Stimulated activated naive CD8-positive, alpha-beta T cell treated with anti-CD3 and anti-CD28 coated beads, Interleukin-15, Interleukin-2, amounts not matched to agents 100 ng/mL and 50 ng/mL, for 24 hours (primary cell): ENCODE results near the gene KCND1.

ENCODE experiments used
- H3K27ac Mint-ChIP-seq: one replicate; pipeline ENCODE4 v1.8.0; 2021; ENCODE audit warnings: mild to moderate bottlenecking, mixed read lengths
- H3K27me3 Mint-ChIP-seq: one replicate; pipeline ENCODE4 v1.8.0; 2021; ENCODE audit warnings: mixed read lengths
- H3K36me3 Mint-ChIP-seq: one replicate; pipeline ENCODE4 v1.8.0; 2021; ENCODE audit warnings: low read depth, mixed read lengths
- H3K4me1 Mint-ChIP-seq: one replicate; pipeline ENCODE4 v1.8.0; 2021; ENCODE audit warnings: low read depth, mixed read lengths
- H3K4me3 Mint-ChIP-seq: one replicate; pipeline ENCODE4 v1.8.0; 2021; ENCODE audit warnings: mild to moderate bottlenecking, mixed read lengths
- H3K9me3 Mint-ChIP-seq: one replicate; pipeline ENCODE4 v1.8.0; 2021; ENCODE audit warnings: mixed read lengths

Gene KCND1

GRCh38 chrX:48961585-48962091 lies 10.0 kb downstream of the KCND1 start:
- Mint-ChIP-seq H3K4me3 (no peak overlapping the region), H3K4me1 (peaks cover 14% of the 10 kb centered on the region), H3K36me3 (no peaks in the 10 kb centered on the region), H3K27me3 (no peaks in the 10 kb centered on the region), H3K9me3 (no peaks in the 10 kb centered on the region), H3K27ac (no peak overlapping the region)

- Mint-ChIP-seq H3K4me1 (peaks cover 25% of the 10 kb centered on the region), H3K9me3 (no peaks in the 10 kb centered on the region), H3K27ac (no peak overlapping the region), H3K27me3 (no peaks in the 10 kb centered on the region), H3K36me3 (peaks cover 4% of the 10 kb centered on the region), H3K4me3 (no peak overlapping the region)
Measured at GRCh38 chrX:48960291-48960690, 11.4 kb downstream of the KCND1 start.

GRCh38 chrX:48958635-48959094 lies 13.0 kb downstream of the KCND1 start:
- peaks cover 9% of the 10 kb centered on the region for H3K36me3 Mint-ChIP-seq
- peaks cover 41% of the 10 kb centered on the region for H3K4me1 Mint-ChIP-seq
- H3K27me3 Mint-ChIP-seq: no peaks in the 10 kb centered on the region
- no peaks in the 10 kb centered on the region for H3K9me3 Mint-ChIP-seq
- H3K27ac Mint-ChIP-seq: peak overlapping the region; percentile 100
- H3K4me3 Mint-ChIP-seq: peak overlapping the region; percentile 98

- Mint-ChIP-seq H3K27ac (peak overlapping the region; percentile 100), H3K4me1 (peaks cover 47% of the 10 kb centered on the region), H3K9me3 (no peaks in the 10 kb centered on the region), H3K36me3 (peaks cover 9% of the 10 kb centered on the region), H3K27me3 (no peaks in the 10 kb centered on the region), H3K4me3 (peak overlapping the region; percentile 98)
Measured at GRCh38 chrX:48957827-48958634, 13.6 kb downstream of the KCND1 start.

- Mint-ChIP-seq H3K4me1 (peaks cover 53% of the 10 kb centered on the region), H3K27ac (peak within 1 kb of the TSS; percentile 100), H3K4me3 (peak within 1 kb of the TSS; percentile 98)
Measured at GRCh38 chrX:48957477-48957826, 14.2 kb downstream of the KCND1 start, which contains the start of gene OTUD5. TSS of gene OTUD5 (minus strand) at chrX:48957607. CDS start at chrX:48957570, 37 bp downstream.

GRCh38 chrX:48956728-48957414 lies 14.8 kb downstream of the KCND1 start:
- H3K4me1 Mint-ChIP-seq: peaks cover 59% of the 10 kb centered on the region
- no peaks in the 10 kb centered on the region for H3K9me3 Mint-ChIP-seq
- peak overlapping the region; percentile 89 for H3K27ac Mint-ChIP-seq
- H3K36me3 Mint-ChIP-seq: peaks cover 9% of the 10 kb centered on the region
- H3K4me3 Mint-ChIP-seq: peak overlapping the region; percentile 86
- no peaks in the 10 kb centered on the region for H3K27me3 Mint-ChIP-seq

More at GRCh38 chrX:48957477-48957826, 14.2 kb downstream of the KCND1 start, which contains the start of gene OTUD5:
- Mint-ChIP-seq H3K9me3 (no peaks in the 10 kb centered on the region), H3K36me3 (peaks cover 9% of the 10 kb centered on the region), H3K27me3 (no peaks in the 10 kb centered on the region)

- H3K27me3 Mint-ChIP-seq: no peaks in the 10 kb centered on the region
- peaks cover 4% of the 10 kb centered on the region for H3K36me3 Mint-ChIP-seq
- H3K27ac Mint-ChIP-seq: no peak overlapping the region
- no peaks in the 10 kb centered on the region for H3K9me3 Mint-ChIP-seq
- H3K4me1 Mint-ChIP-seq: peaks cover 48% of the 10 kb centered on the region
- H3K4me3 Mint-ChIP-seq: no peak overlapping the region
Measured at GRCh38 chrX:48948589-48948988, 23.1 kb downstream of the KCND1 start.

GRCh38 chrX:48945517-48946348 lies 25.9 kb downstream of the KCND1 start:
- H3K4me3 Mint-ChIP-seq: no peak overlapping the region
- H3K4me1 Mint-ChIP-seq: peaks cover 55% of the 10 kb centered on the region
- H3K27me3 Mint-ChIP-seq: no peaks in the 10 kb centered on the region
- H3K36me3 Mint-ChIP-seq: peaks cover 26% of the 10 kb centered on the region
- H3K9me3 Mint-ChIP-seq: no peaks in the 10 kb centered on the region
- H3K27ac Mint-ChIP-seq: no peak overlapping the region

GRCh38 chrX:48942895-48943294 lies 28.7 kb downstream of the KCND1 start:
- Mint-ChIP-seq H3K27ac (peak overlapping the region; percentile 90), H3K4me3 (peak overlapping the region; percentile 55), H3K9me3 (no peaks in the 10 kb centered on the region), H3K27me3 (no peaks in the 10 kb centered on the region), H3K36me3 (peaks cover 31% of the 10 kb centered on the region), H3K4me1 (peaks cover 77% of the 10 kb centered on the region)

GRCh38 chrX:48940404-48940955 lies 31.2 kb downstream of the KCND1 start:
- Mint-ChIP-seq H3K4me1 (peaks cover 88% of the 10 kb centered on the region), H3K4me3 (peak overlapping the region; percentile 83), H3K27ac (peak overlapping the region; percentile 97), H3K27me3 (no peaks in the 10 kb centered on the region), H3K9me3 (no peaks in the 10 kb centered on the region), H3K36me3 (peaks cover 36% of the 10 kb centered on the region)

- H3K9me3 Mint-ChIP-seq: no peaks in the 10 kb centered on the region
- peaks cover 96% of the 10 kb centered on the region for H3K4me1 Mint-ChIP-seq
- peak overlapping the region; percentile 83 for H3K4me3 Mint-ChIP-seq
- peaks cover 44% of the 10 kb centered on the region for H3K36me3 Mint-ChIP-seq
- H3K27me3 Mint-ChIP-seq: no peaks in the 10 kb centered on the region
- H3K27ac Mint-ChIP-seq: peak overlapping the region; percentile 97
Measured at GRCh38 chrX:48939524-48940228, 32.0 kb downstream of the KCND1 start.

- peaks cover 98% of the 10 kb centered on the region for H3K4me1 Mint-ChIP-seq
- H3K4me3 Mint-ChIP-seq: peak overlapping the region; percentile 83
- H3K27ac Mint-ChIP-seq: peak overlapping the region; percentile 97
- H3K36me3 Mint-ChIP-seq: peaks cover 52% of the 10 kb centered on the region
- H3K27me3 Mint-ChIP-seq: no peaks in the 10 kb centered on the region
- no peaks in the 10 kb centered on the region for H3K9me3 Mint-ChIP-seq
Measured at GRCh38 chrX:48938721-48939425, 32.8 kb downstream of the KCND1 start.
